Vagina (tissue), 2 donors: Measurements from ENCODE around the gene C1QA.

ENCODE experiments used
- CTCF ChIP-seq, 3 experiments: fragments of 450-650 bp in 2 of 3; fragments of 200-600 bp in 1 of 3; sonication (generic) in 1 of 3; IDR thresholded peaks; one replicate each; pipeline ENCODE4 v1.5.1; 2017 to 2019; ENCODE audit warnings: antibody characterized with exemption in 3 of 3, mild to moderate bottlenecking in 2 of 3, moderate library complexity in 2 of 3
- POLR2A ChIP-seq, 2 donors: fragments of 450-650 bp; IDR thresholded peaks; one replicate each; pipeline ENCODE4 v1.6.1; 2017; ENCODE audit warnings: antibody characterized with exemption in 2 of 2, mild to moderate bottlenecking in 2 of 2, moderate library complexity in 2 of 2
- POLR2AphosphoS5 ChIP-seq, 2 donors: sonication (generic); formaldehyde crosslinking; IDR thresholded peaks; one replicate each; pipeline ENCODE4 v1.9.0; 2017; ENCODE audit warnings: antibody characterized with exemption in 2 of 2, mild to moderate bottlenecking in 2 of 2, low read depth in 1 of 2; ENCODE audit not compliant: insufficient read depth in 1 of 2

- no peak for TF ChIP-seq CTCF (IDR thresholded peaks at IDR 0.05)
- no peak for TF ChIP-seq POLR2A (IDR thresholded peaks at IDR 0.05)
- no peak for TF ChIP-seq POLR2AphosphoS5 (IDR thresholded peaks at IDR 0.05; ENCODE audit: insufficient read depth in 1 of 2, low read depth in 1 of 2)
These were observed 47.1 kb downstream of the C1QA start for GRCh38 chr1:22683547-22683946.
